Amygdala (tissue), 56 donors: ENCODE results near the gene ZXDC.

ENCODE experiments used
- DNase-seq, 56 donors: peaks; one replicate each; lab custom pipeline; 2025; lab: John Stamatoyannopoulos, UW

The ZXDC gene

DNA sequence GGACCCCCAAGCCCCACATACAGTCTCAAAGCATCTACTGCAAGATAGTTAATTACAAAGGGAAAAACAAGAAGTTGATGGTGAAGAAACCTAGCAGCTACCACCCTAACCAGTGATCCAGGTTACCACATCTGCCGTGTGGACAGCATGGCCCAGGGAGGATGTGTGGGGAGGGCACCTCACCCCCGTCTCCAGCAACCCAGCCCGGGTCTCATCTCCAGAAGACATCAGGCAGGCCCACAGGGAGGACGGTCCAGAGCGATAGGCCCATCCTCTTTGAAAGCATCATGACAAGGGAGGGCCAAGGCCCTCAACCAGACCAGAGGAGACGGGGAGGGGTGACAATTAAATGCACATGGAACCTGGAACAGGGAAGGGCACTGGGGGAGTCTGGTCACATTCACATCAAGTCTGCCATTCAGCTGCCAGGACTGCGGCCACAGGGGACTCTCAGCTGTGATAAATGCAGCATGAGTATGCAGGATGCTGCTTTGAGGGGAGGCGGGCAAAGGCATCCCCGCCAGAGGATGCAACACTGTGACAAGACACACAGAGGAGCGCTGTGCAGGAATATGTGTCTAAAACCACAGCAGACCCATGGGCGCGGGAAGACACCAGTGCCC is 18.8 kb downstream of the ZXDC start:
- DNase-seq = no peak

- DNase-seq = no peak
Observed at GRCh38 chr3:126456211-126456610, 19.5 kb downstream of the ZXDC start.

GRCh38 chr3:126454437-126455198 is 21.1 kb downstream of the ZXDC start:
- no peak for DNase-seq

- no peak for DNase-seq
Observed at GRCh38 chr3:126454025-126454424, 21.7 kb downstream of the ZXDC start.

DNA sequence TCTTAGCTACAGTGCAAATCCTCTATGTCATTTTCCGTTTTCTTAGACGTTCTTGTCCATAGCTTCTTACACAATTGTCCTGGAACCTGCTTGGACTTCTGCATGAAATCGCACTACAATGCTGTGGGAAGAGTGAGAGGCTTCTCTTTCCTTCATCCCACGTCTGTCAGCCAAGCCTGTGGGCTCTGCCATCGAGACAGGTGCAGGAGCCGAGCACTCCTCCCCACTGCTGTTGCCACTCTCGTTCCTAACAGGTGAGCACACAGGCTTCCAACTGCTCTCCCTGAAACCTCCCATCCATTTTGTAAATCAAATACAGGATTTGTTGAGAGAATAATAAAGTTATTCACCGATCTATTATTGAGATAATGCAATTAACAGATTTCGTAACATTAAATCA is 23.5 kb downstream of the ZXDC start:
- no peak for DNase-seq

GRCh38 chr3:126451511-126451910 is 24.2 kb downstream of the ZXDC start:
- no peak for DNase-seq

DNA sequence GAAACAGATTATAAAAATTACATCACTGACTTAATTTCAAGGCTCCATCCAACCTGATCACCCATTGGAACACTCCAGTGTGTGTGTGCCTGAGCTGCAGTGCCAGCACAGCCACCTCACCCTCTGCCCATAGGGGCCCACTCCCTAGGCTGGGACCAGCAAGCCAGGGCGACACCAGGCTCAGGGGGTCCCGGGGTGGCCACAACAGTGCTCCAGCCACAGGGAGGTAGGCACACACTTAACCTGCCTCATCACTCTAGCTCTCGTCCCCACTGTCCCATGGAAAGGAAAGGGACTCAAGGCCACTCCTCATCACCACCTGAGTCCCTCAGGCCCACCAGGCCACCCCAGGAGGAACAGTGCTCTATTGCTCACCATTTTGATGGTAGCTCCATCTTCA is 24.9 kb downstream of the ZXDC start:
- no peak for DNase-seq

- no peak for DNase-seq
Observed at GRCh38 chr3:126450219-126450618, 25.5 kb downstream of the ZXDC start.

DNA sequence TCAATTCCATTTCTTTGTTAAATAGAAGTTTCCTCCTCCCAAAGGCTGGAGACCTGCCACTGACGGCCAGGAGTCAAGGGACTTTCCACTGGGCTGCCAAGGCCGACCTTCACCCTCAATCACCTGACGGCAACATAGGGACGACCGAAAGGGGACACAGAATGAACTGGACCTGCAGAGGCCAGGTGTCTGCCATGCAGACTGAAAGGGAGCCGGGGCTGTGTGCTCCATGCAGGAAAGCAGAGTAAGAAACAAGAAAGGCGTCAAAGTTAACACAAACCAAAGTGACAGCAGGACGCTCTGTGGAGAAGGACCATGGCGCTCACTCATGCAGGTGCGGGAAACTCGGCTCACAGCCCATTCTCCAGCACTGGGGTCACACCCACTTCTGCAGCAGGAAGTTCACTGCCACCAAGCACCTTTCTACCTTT is 26.1 kb downstream of the ZXDC start:
- DNase-seq = no peak

DNA sequence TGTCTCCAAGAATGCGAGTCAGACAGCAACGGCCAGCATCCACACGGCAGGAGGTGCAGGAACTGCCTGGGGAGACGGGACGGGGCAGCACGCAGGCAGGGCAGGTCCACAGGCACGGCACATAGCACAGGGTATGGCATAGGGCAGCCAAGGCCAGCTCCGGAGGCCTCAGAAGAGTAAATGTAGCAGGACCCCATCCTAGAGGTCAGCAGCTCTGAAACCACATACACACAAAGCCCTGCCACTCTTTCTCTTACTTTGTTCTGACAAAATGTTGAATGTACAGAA is 26.9 kb downstream of the ZXDC start:
- no peak for DNase-seq

DNA sequence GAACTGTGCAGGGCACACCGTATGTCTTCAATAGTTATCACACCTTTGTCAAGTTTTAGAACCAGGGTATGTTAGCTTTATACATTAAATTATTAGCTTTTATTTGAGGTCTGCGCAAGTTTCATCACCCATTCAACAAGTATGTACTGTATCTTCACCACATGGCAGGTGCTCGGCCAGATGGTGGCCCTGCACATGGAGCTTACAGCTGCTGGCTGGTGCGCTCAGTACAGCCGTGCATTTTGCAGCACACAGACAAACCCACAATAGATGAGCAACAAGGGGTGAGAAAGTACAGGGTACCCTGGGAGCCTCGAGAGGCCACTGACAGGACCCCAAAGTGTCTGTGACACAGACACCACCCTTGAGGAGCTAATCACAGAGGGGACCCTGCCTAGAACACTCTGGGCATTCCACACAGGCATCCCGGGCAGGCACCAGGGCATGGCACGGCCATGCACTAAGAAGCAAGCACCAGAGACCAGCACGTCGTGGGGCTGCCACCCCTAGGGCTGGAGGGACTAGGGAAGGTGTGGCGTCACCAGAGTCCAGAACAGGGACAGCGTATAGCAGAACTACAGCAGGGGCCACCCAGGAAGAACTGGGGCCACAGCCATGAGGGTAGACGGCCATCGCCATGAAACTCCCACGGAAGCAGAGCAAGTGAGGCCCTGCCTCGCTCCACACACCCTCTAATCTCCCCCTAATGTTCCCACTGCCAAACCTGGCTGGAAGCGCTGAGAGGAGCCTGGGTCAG is 27.4 kb downstream of the ZXDC start:
- no peak for DNase-seq

- no peak for DNase-seq
Observed at GRCh38 chr3:126447456-126448106, 28.1 kb downstream of the ZXDC start.

DNA sequence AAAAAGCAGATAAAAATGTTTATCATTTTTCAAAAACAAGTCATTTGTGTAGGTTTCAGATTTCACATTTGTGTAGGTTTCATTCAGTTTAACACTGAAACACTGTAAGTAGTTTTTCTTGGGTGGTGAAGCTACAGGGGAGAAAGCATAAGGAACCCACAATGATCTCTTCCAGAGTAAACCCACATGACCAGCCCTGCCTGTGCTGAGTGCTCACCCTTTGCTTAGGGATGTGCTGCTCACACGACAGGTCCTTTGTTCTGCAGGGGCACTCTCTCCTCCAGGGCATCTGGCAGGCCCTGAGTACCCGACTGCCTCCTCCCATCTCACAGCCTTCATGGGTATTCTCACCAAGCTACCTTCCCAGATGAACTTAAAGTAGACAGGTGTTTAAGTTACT is 28.9 kb downstream of the ZXDC start:
- peak in 2 of 56 donors; percentile 19 to 27 for DNase-seq

DNA sequence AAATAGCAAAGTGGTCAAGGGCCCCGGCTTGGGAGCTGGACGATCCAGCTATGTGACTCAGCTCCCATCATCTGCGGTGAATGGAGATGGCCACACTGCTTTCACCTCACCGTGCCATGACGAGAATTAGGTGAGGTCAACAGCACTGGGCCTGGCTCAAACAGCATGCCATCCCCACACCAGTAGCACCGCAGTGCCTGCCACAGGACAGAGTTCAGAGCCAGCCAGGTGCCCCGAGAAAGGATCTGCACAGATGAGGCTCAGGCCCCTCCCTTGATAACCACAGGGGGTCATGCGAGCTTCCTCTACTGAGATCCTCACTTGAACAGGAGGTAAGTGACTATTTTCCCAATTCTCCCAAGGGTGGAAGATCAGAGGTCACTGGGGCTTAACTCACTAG is 29.4 kb downstream of the ZXDC start:
- no peak for DNase-seq

DNA sequence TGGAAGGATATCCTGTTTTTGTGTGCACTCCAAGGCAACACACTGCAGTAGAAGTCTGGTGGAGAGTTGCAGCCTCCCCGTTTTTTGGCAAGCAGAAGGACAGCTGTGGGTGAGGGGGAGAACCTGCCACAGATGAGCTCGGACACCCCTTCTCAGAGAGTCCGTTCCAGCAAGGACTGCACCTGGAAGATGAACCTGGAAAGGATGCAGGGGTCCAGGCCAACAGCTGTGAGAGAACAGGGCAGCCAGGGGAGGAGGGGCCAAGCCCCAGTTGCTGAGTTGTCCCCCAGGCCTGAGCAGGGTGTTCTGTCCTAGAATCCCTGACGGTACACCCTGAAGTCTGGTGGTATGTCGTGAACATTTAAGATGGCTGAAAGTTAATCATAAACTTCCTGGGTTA is 30.2 kb downstream of the ZXDC start:
- DNase-seq = no peak

GRCh38 chr3:126442856-126443242 is 32.8 kb downstream of the ZXDC start:
- no peak for DNase-seq

GRCh38 chr3:126442094-126442855 is 33.4 kb downstream of the ZXDC start:
- DNase-seq = peak in 14 of 56 donors; percentile 5 to 46 (median 18)

DNA sequence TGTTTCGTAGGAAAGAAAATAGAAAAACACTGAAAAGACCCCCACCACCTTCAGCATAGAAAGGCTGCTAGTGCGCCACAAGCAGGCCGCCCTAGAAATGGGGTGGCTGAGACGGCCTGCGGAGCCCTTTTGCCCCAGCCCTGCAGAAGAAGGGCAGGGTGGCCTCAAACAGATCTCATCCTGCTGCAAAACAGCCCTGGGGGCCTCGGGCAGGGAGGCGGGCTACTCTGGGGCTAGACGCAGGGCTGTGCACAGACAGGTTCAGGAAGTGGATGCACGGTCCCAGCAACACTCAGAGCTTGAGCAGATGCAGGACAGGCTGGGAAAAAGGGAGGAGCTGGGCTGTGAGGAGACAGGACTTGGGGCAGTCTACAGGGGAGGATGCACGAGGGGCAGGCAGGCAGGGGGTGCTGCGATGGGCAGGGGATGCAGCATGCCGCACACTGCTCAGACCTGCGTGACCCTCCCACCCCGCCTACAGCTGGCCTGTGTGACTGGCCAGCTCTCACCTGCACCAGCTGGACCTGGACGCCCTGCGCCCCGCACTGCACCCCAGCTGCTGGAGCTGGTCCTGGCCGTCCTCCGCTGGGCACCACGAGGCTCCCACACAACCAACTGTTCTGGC is 34.3 kb downstream of the ZXDC start:
- no peak for DNase-seq

- no peak for DNase-seq
Observed at GRCh38 chr3:126440709-126440995, 35.0 kb downstream of the ZXDC start.

GRCh38 chr3:126439968-126440708 is 35.6 kb downstream of the ZXDC start:
- DNase-seq = no peak
